Esophagus squamous epithelium (tissue), 4 donors: ENCODE measurements around the gene INO80E.

ENCODE experiments used
- POLR2A ChIP-seq, 4 donors: fragments of 450-650 bp; IDR thresholded peaks; one replicate each; pipeline ENCODE4 v1.6.1; 2017; ENCODE audit warnings: antibody characterized with exemption in 4 of 4, mild to moderate bottlenecking in 4 of 4, moderate library complexity in 3 of 4
- TF ChIP-seq, protein P1 (sequence below), 6 experiments: fragments of 450-650 bp in 4 of 6; fragments of 200-600 bp in 2 of 6; sonication (generic) in 2 of 6; IDR thresholded peaks; one replicate each; pipeline ENCODE4 v1.5.1; 2016 to 2019; ENCODE audit warnings: antibody characterized with exemption in 6 of 6, mild to moderate bottlenecking in 4 of 6, moderate library complexity in 4 of 6

DNA sequence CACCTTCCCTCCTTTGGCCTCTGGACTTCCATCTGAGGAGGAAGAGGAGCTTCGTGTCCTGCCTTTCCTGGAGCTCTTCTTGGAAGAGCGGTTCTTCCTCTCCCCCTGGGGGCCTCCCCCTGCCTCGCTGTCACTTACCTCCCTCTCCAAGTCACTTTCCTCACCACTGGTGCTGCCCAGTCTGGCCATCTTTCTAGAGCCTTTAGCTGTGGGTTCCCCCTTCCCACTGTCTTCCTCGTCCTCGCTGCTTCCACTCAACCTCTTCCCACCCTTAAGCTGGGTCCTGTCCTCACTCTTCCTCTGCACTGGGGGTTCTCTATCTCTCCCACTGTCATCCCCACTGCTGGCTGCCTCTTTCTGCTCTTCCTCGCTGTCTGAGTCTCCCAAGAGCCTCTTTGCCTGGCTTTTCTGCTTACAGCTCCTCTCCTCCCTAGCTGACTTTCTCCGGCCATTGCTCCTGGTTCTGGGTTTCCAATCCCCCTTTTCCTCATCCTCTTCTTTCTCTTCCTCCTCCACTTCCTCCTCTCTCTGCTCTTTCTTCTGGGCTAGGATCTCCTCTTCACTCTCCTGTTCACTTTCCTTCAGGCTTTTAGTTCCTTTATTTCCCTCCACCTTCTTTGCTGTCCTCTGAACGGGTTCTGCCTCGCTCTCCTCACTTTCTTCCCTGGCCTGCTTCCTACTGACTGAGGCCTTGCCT is 2.0 kb upstream of the INO80E start:
- TF ChIP-seq, protein P1, sequence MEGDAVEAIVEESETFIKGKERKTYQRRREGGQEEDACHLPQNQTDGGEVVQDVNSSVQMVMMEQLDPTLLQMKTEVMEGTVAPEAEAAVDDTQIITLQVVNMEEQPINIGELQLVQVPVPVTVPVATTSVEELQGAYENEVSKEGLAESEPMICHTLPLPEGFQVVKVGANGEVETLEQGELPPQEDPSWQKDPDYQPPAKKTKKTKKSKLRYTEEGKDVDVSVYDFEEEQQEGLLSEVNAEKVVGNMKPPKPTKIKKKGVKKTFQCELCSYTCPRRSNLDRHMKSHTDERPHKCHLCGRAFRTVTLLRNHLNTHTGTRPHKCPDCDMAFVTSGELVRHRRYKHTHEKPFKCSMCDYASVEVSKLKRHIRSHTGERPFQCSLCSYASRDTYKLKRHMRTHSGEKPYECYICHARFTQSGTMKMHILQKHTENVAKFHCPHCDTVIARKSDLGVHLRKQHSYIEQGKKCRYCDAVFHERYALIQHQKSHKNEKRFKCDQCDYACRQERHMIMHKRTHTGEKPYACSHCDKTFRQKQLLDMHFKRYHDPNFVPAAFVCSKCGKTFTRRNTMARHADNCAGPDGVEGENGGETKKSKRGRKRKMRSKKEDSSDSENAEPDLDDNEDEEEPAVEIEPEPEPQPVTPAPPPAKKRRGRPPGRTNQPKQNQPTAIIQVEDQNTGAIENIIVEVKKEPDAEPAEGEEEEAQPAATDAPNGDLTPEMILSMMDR (IDR thresholded peaks at IDR 0.05), result no peak
- no peak for TF ChIP-seq POLR2A (IDR thresholded peaks at IDR 0.05)
